LNCaP clone FGC (cell line): Measurements from ENCODE around the gene TMEM54.

Source experiments
- DNase-seq: peaks from one replicate; pipeline ENCODE4 v3.0.0-alpha.2; 2011; ENCODE audit warnings: low read depth
- H3K4me3 ChIP-seq: 2 replicates; pipeline ENCODE4 v1.5.1; 2011; ENCODE audit warnings: mild to moderate bottlenecking, low read depth, low read length, control low read depth
- CTCF ChIP-seq: IDR thresholded peaks from 2 replicates; pipeline ENCODE4 v1.5.1; 2012; ENCODE audit warnings: mild to moderate bottlenecking; ENCODE audit not compliant: control insufficient read depth, insufficient read depth; ENCODE audit errors: extremely low read depth

Gene TMEM54

DNA sequence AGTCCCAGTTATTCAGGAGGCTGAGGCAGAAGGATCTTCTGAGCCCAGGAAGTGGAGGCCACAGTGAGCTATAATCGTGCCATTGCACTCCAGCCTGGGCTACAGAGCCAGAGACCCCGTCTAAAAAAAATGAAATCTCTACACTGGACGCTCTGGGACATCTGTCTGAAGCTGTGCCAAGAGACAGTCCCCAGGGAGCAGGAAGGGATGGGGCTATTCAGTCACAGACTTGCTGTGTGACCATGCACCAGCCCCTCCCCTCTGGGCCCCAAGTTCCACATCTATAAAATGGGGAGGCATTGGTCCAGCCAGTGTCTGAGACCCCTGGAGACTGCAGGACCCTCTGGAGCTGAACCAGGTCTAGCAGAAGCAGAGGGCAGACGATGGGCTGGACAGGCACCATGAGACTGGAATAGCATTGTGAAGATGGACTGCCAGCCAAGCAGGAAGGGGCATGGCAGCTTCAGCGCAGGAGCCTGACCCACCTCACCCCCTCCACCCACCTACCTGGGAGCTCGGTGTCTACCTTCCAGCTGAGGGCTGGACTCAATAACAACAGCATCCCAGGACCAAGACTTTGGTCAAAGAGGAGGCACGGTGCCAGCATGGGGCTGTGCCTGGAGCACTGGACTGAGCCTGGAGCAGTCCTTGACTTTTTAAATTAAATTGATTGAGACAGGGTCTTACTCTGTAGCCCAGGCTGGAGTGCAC lies 1.4 kb downstream of the TMEM54 start:
- no peak for DNase-seq
- TF ChIP-seq CTCF: no peak
- H3K4me3 ChIP-seq: no peak overlapping the region

GRCh38 chr1:32898958-32899357 lies 2.2 kb downstream of the TMEM54 start:
- DNase-seq: no peak
- TF ChIP-seq CTCF: no peak
- no peak overlapping the region for H3K4me3 ChIP-seq

DNA sequence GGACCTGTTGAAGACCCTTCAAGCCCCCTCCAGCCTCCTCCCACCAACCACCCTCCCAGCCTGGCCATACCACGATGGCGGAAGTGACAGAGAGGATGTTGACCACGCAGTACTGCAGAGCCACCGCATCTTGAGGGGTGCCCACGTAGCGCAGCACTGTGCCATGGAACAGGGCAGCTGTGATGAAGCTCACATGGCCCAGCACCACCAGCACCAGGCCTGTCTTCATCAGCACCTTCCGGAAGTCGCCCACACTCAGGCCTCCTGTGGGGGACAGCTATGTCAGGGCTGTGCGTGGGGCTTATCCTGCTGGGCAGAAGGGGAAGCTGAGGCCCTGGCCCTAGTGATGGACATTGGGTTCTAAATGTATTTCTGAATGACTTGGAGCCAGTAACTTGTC lies 3.1 kb downstream of the TMEM54 start:
- TF ChIP-seq CTCF: no peak
- DNase-seq: no peak
- no peak overlapping the region for H3K4me3 ChIP-seq

- DNase-seq: no peak
- no peak overlapping the region for H3K4me3 ChIP-seq
- TF ChIP-seq CTCF: no peak
Observed at GRCh38 chr1:32897082-32898049, 3.8 kb downstream of the TMEM54 start.

DNA sequence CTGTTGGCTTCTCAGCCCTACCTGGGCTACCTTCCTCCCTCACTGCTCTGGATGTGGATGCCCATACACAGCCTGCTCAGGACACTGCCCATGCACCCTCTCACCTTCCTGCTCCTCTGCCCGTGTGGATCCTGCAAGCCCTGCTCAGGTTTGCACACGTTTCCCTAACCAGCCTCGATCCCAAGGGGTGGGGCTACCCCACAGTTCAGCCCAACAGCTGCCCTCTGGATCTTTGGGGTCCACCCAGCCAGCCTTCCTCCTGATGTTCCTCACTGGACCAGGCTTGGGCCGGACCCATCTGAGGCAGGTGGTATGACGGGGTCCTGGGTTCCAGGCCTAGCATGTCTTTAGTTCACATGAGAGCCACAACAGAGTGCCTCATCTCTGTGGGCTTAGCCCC lies 4.7 kb downstream of the TMEM54 start:
- no peak for DNase-seq
- no peak for TF ChIP-seq CTCF
- no peak overlapping the region for H3K4me3 ChIP-seq

DNA sequence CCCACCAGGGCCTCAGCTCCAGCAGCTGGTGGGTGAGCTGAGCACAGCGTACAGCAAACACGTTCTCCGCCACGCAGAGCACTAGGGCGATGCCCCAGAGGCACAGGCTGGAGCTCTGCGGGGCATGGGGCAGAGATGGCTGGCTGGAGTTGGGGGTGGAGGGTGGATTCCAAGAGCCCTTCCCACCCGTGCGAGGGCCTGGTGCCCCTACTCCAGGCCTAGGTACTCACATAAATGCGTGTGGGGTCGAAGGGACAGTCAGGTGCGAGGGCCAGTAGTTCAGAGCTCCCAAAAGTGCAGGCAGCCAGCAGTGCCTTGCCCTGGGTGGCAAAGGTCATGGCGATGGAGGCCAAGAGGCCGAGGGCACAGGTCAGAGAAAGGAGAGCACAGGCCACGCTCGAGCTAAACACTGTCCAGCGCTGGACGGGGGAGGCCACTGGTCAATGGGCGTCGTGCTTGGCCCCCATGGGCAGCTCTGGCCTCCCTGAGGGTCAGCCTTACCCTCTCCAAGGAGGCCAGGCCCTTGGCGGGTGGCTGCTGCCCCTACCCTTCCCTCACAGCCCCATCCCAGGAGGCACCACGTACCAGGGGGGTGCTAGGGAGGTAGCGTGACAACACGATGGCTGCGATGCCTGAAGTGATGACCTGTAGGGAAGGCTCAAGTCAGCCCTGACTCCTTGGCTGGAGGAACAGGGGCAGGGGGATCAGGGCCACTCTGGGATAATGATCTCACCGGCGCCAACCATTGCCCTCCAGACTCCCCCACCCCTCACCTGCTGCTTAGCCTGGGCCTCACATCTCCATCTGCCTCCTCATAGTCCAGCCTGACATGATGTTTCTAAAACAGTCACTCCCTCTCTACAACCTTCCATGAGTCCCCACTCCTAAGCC lies 5.6 kb downstream of the TMEM54 start:
- TF ChIP-seq CTCF: no peak
- no peak overlapping the region for H3K4me3 ChIP-seq
- no peak for DNase-seq
